Bone marrow (tissue), 2 donors: ENCODE results near the gene ELF4.

Experiments used
- DNase-seq, 2 donors: peaks; one replicate each; lab custom pipeline; 2025; lab: John Stamatoyannopoulos, UW

The ELF4 gene

DNA sequence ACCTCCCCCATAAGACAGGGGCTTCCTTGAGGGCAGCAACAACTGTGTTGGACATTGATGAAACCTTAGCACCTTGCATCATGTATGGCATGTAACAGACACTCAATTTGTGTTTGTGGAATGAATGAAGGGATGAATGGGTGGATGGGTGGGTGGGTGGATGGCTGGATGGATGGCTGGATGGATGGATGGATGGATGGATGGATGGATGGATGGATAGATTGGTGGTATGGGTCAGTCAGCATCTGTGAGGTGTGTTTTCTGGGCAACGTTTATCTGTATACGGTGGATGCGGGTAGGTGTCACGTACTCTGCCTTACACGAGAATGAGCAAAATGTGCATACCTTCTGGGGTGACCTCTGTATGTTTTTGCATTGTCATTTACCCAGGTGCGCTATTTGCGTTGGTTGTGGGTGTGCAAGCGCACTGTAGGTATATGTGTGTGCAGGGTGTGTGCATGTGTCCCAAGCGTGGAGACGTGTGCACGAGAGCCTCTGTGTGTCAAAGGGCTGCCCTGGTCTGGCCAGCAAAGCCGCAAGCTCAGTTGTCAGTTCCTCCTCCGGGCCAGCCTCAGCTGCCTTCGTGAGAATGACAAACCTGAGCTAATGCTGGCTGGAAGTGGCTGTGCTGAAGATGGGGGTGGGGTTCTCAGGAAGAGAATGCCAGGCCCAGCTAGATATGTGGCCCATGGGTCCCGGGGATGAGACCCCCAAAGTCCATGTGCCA lies 26.5 kb downstream of the ELF4 start:
- DNase-seq = peak in 1 of 2 donors; percentile 1

DNA sequence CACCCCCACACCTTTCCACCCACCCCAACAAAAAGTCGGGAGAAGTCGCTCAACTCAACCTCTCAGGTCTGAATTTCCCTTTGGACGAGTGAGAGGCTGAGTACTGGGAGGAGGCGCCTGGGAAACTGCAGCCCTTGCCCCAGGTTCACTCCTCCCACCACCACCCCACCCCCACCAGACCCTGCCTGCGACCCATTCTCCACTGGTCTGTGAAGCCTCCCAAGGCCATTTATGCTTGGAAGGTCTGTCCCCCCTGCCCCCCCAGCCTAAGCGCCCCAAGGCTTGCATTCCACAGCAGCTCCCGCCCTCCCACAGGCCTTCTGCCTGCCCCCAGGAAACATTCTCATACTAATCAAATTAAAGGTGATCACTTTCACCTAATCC lies 27.2 kb downstream of the ELF4 start:
- no peak for DNase-seq

DNA sequence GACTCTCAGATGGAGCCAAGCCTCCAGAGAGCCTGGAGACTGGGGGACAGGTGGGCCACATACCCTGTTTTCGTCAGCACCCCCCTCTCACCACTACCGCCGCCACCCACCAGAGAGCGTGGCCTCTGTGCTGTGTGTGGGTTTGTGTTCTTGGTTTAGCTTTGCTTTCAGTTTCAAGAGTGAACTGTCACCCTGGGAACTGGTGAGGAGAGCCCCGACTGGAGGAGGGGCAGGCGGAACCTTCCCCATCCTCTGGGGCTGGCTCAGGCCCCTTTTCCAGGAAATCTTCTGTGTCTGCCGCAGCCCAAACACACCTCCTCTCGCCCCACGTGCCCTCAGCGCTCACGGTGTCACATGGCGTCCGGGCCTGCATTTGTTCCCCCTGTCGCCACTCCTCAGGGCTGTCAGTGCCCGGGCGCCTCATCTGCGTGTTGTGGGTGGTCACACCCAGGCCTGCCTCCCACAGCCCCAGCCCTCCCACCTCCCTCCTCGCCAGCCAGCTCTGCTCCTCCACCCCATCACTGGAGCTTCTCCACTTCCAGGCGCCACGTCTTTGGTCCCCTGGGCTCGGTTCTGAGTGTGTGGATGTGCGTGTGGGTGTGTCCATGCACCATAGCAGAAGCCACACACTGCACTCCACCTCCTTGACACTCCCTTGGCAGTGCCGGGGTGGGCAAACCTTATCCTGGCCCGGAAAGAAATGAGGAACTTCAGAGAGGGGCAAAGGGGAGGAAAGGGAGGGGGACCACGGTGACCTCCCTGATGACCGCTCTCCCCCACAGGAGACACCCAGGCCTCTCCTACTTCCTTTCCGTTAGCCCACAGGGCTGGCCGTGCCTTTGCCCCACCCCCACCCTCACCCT lies 27.8 kb downstream of the ELF4 start:
- peak; percentile 27 to 56 for DNase-seq

DNA sequence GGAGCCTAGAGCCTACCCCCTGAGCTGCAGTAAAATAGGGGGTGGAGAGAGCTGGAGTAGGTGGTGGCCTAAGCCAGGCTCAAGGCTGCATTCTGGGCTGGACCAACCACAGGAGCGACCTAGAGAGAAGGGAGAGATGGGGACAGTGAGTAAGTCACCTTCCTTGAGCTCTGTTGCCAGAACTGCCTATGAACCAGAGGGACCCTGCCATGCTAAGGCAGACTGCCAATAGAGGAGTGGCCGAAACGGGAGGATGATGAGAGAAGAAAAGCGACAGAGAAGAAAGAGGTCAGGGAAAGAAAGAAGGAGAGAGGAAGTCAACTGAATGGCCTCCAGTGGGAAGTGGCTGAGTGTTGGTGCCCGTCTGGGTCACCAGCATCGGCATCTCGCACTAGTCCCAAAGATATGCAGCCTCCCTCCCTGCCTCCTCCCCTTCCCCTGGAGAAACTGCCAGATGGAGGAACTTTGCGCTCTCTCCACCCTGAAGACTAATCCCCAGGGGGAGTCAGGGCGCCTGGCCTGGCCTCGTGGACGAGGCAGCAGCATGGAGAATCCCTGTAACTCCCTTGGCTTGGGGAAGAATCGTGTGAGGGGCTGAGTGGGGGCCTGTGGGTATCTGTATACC lies 28.8 kb downstream of the ELF4 start:
- no peak for DNase-seq

DNA sequence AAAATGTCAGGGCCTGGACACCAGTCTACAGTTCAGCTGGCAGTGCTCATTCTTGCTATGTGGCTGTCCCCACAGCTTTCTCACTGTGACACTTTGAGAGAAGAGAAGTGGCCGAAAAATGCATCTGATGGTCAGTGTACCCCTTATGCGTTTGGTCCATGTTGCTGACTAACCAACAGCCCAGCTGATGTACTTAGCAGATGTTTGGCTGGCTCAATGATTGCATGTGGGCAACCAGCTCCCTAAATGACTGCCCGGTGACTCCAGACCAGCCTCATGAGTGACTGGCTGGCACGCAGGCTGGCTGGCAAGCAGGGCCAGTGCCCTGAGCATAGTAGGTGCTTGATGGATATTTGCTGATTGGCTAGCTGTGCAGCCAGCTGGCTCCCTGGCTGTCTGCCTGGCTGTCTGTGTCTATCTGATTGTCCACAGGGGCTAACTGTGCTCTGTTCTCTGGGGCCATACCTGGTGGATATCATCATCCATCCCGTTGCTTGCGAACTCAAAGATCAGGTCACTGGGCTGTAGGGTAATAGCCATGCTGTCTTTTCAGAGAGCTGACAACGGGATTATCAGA lies 29.4 kb downstream of the ELF4 start:
- no peak for DNase-seq

DNA sequence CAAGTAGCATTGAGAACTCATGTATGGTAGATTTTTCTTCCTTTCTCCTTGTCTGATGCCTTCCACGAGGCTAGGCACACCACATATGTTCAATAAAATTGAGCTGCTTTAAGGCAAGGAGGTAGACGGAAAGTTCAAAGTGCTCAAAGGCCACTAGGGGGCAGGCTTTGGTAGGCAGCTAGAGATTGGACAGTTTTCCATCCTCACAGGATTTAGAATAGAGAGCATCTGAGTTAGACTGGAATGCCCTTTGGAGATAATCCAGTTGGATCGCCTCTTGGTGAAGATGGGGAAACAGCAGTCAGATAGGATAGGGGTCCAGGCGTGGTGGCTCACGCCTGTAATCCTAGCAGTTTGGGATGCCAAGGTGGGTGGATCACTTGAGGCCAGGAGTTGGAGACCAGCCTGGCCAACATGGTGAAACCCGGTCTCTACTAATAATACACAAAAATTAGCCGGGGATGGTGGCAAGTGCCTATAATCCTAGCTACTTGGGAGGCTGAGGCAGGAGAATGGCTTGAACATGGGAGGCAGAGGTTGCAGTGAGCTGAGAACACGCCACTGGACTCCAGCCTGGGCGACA lies 30.4 kb downstream of the ELF4 start:
- peak; percentile 0 to 46 for DNase-seq

DNA sequence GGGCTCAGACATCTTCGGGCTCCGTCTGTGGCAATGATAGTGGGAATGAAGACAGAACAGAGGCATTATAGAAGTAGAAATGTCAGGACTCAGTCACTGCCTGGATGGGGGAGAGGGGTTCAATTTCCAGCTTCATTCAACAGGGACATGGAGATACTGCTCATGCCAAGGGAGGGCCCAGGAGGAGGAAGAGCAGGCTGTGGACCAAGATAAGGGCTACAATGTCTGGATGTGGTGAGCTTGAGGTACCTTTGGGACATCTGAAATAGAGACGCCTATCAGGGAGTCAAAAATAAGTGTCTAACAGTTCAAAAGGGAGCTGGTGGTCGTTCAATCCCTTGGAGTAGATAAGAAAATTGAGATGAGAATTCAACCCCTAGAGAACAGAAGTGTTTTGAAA lies 34.5 kb downstream of the ELF4 start:
- no peak for DNase-seq

DNA sequence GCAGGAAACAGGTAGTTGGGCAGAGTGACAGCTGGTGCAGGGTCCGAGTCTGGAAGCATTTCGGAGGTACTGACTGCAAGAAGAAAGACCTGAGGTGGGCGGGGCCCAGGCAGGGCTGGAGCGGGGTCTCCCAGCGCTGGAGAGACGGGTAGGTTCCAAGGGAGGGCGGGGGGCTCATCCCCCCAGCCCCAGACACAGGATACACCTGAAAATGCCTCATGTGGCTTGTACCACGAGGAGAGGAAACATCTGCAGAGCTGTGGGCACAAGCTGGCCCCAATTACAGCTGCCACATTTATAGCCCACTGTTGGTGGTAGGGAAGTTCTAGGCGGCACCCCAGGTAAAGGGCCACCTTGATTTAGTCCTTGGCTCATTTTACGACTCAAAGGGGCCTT lies 38.0 kb downstream of the ELF4 start:
- DNase-seq = no peak

DNA sequence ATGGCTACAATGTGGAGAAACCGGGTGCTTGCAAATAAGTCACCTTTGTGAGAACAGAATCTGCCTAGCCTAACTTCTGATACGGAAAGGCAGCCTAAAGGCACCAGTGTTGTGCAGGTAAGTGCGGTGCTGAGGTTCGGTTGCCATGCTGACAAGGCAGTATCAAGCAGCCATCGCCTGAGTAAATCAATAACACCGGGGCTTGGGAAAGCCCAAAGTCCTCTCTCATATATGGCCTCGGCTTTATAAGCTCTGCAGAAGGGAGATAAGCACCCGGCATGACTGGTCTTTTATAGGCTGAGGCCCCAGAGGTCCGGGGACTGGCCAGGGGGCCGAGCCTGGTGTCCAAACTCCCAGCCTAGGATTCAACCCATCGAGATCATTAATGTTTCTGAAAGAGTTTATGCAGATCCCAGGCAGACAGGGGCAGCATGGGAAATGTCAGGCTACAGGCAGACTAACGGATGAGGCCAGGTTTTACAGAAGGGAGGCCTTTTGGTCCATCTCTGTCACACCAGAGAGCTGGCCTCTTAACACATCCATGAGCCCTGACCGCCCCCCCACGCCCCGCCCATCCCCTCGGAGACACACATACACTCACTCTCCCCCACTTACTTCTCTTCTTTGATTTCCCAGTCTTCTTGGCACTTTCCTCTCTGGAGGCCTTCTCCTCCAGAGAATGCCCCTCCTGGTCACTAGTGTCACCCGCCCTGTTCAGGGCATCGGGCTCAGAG lies 38.5 kb downstream of the ELF4 start:
- no peak for DNase-seq

DNA sequence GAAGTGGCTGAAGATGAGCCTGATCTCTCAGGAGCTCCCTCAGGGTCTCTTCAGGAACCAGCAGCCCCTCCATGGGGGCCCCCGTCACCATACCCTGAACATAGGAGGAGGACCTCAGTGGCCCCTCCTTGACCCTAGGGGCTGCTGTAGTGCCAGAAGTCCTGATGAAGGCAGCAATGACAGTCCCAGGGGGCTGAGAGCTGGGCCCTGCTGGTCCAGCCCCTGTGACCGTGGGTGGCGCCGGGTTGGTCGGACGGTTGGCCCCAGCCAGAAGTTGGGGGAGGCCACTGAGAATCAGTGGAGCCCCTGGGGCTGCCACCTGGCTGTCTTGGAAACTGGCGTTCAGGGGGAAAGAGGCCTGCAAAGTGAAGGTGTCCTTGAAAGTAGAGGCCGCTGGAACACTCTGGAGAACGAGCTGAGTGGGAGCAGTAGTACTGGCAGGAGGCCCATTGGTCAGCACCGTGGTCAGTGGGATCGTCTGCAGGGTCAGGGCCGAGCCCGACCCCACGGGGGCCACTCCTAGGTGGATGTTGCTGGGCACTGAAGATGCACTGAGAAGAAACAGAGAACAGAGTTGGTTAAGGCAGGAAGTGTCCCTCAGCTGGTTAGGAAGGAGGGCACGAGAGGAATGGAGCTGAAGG lies 43.2 kb downstream of the ELF4 start:
- DNase-seq = no peak

DNA sequence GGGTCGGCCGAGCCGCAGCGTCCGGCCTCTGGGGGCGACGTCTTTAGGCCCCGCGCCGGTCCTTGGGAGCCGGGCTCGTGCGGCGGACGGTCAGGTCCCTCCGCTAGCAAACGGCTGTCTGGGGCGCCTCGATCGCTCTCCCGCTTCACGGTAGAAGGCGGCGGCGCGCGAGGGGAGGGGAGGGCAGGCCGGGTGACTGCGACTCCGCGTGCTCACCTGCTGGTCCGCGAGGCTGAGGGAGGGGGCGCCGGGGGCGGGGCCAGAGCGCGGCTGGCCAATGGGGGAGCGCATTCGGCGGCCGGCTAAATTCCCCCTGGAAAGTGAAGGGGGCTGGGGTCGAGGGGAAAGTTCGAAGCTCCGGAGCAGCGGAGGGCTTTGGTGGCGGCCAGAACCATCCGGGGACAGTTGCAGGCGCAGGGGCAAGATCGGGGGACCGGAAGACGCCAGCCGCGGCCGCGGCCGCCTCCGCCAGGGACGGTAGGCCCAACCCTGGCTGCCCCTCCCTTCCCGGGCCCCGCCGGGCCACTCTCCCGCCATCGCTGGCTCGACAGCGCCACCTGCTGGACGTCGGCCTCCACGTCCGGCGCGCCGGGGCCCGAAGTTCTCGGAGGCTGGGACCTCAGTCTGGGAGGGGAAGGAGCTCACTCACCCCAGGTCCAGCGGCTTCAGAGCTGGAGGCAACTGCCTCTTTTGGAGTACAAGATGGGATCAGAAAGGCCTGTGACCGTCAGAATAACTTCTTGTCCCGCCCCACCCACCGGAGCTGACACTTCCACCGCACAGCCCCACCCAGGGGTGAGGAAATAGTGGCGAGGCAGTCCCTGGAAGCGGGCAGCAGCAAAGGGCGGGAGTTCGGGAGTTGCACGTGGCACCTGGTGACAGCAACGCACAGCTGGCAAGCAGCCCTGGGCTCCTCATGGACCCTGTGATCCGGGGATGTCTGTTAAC lies 49.9 kb downstream of the ELF4 start:
- peak; percentile 38 to 41 for DNase-seq

DNA sequence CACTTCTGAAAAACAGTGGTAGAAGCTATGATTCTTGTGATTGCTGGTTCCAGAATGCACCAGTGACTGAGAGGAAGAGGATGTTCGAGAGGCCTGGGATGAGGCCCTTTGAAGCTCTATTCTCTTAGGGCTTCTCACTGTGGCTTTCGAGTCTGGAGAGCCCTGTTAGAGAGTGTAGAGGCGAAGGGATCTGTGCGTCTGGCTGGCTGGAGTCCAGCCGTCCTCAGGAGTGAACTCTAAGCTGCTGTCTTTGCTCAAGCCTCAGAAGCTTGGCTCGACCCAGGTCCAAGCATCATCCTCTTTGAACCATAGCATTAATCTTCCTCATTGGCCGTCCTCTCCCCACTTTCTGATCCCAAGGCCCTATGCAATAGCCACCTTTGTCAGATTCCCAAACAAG lies 51.6 kb downstream of the ELF4 start:
- no peak for DNase-seq

DNA sequence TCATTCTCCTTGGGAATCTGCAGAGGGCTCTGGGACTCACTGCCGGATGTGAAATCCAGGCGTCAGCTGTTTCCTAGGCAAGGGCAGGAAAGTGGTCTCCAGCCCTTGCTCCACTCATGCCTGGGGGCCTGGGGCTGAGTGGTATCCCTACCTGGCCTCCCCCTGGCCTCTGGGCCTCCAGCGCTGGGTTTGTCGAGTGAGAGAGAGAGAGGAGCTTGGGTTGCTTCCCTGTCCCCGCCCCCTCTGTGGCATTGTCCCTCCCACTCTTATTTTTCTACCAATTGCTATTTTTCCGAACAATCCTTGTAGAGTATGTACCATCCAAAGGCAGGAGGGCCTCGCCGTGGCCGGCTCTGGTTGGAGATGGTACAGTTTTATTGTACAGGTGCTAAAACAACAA lies 53.1 kb downstream of the ELF4 start:
- no peak for DNase-seq

DNA sequence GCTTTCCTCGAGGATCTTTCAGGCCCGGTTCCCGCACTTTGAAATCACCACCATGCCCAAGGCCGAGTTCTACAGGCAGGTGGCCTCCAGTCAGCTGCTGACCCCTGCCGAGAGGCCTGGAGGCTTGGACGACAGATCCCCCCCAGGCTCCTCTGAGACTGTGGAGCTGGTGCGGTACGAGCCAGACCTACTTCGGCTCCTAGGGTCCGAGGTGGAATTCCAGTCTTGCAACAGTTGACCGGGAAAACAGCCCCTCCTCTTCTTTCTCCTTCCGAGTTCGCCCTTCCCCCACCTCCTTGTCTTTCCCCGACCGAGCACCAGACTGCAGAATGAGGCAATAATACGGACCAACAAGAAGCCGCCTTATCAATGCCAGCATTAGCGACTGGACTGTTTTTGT lies 54.4 kb downstream of the ELF4 start:
- no peak for DNase-seq

DNA sequence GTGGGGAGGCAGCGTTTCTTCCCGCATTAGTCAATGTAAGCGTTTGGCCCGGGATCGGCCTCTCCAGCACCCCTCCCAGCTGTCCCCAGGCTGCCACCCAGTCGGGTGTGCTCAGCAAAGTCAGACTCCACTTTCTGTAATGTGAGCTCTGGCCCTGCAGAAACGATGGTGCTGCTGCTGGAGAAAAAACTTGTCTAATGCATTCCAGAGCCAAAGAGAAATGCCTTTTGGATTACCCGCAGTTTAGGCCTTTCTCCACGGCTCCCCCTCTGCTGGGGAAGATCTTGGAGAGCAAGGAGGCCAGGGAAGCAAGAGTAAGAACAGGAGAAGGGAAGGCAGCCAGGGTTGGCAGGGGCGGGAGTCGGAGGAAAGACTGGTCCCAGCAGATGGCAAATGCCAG lies 55.2 kb downstream of the ELF4 start:
- no peak for DNase-seq

DNA sequence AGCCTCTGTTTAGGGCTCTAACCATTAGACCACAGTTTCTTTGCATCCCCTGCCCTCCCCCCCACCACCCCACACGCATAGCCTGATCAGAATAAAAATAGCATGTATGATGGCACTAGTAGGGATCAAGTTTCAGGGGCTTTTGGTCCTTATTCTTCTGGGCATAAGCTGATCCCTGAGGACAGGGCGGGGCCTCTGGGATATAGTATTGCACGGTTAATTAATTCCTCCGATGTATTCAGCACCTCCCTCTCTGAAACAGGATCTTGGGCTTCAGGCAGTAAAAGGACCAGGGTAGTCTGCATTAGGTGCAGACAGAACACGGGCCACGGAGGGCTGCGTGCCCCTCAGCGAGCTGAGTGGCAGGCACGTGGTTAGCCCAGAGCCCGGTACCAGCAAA lies 57.1 kb downstream of the ELF4 start:
- DNase-seq = no peak

DNA sequence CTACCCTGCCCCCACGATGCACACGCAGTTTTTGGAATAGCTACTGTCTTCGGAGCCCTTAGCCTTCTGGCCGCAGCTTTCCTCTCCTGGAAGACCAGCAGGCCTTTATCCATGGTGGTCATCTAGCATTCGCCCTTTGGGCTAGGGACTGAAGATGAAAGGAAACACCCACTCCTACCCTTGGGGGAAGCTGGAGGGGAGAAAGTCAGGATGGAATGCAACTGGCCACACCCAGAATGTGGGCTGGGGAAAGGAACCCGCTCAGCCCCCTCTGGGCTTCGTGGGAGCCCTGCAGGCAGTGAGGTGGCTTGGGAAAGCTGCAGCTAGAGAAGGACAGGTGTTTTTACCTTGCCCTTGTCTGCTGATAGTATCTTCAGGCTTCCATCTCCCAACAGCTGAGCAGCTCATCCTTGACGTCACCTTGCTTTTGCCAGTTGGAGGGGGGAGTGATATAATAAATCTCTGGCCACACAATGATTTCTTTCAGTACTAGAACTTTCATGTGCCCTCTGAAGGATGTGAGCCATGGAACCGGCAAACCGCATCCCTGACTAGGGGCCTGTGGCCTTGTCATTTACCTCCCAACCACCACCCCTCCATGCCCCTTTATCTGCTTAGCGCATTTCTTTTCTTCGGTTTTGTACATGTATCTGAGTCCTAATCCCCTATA lies 59.0 kb downstream of the ELF4 start:
- no peak for DNase-seq

DNA sequence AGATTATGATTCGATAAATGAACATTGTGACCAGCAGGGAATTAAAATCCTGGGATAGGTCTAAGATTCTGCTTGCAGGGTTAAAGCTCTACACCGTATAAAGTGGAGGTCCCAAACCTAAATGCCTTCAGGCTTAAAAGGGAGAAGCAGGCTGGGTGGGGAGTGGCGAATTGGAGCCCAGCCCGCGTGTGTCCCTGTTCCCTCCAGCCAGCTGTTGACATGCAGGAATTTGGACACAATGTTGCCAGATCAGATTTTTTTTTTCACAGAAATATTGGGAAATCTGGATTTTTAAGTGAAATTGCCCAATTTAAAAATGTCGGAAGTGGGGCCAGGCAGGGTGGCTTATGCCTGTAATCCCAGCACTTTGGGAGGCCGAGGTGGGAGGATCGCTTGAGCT lies 60.5 kb downstream of the ELF4 start:
- DNase-seq = no peak

DNA sequence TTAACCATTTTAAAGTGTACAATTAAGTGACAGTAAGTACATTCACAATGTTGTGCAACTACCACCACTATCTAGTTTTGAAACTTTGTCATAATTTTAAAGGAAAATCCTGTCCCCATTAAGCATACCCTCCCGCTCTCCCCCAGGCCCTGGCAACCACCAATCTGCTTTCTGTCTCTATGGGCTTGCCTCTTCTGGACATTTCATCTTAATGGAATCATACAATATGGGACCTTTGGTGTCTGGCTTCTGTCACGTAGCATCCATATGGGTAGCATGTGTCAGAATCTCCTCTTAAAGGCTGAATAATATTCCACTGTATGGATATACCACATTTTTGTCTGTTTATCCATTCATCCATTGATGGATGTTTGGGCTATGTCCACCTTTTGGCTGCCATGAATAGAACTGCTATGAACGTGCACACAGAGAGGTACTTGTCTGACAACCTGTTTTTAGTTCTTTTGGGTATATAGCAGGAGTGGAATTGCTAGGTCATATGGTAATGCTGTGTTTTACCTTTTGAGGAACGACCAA lies 61.5 kb downstream of the ELF4 start:
- DNase-seq = no peak
